Measurements from ENCODE around the gene P2RX2. TPM values are rescaled to one million over a fixed set of nuclear protein-coding genes. Genes with fewer than 3 reads are reported as not detected.

Gene P2RX2
- total RNA-seq, 1 experiment from 2014 or later: not detected

DNA sequence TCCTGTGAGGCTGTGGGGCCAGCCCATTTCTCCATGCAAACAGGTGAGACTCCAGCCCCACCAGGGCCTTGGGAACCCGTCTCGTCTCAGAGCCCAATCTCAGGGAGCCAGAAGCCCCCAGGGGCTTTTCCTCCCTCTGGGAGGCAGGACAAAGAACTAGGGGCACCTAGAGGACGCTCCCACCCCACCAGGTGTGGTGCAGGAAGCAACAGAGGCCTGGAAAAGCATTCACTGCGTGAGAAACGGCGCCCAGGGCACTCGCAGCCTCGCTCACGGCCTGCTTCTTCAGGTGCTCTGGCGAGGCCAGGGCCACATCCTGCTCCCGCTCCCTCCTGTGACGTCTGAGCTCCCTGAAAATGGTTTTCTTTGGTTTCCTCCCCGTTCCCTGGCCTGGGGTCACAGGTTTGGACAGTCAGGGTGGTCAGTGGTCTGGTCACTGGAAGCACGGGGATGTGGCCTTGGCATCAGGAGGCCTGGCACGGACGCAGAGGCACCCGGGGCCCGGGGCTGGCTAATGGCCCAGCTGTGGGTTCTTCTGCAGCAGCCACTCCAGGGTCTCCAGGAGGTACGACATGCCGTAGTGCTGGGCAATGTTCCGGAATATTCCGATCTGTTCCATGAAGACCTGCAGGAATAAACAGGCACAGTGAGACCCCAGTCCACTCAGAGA lies 5.7 kb downstream of the P2RX2 start:
- BruUV-seq (replicated peaks): no TSS peak
- ATAC-seq (no peak), DNase-seq (ENCODE audit: low read depth, low spot score) (no peak)
- ChIA-PET RAD21 (ENCODE audit: low non-redundant PET in 1 of 2, low total read pairs in 2 of 2, uncharacterized antibody in 2 of 2, unreplicated experiment in 2 of 2) (no interaction called here), CTCF (no interaction called here), POLR2A (no interaction called here)
- Histone ChIP-seq H3K9ac (ENCODE audit: low read length) (no peak overlapping the region), H3K36me3 (ENCODE audit: control insufficient read depth in 1 of 2, insufficient read depth in 2 of 2, low read length in 2 of 2) (peaks cover 16 to 24% of the 10 kb centered on the region in 2 experiments; a peak in 3 of 4 replicates), H3K4me2 (ENCODE audit: low read length) (no peak overlapping the region), H3K9me2 (ENCODE audit: insufficient read depth) (no peaks in the 10 kb centered on the region), H3K27ac (ENCODE audit: low read depth, low read length) (no peak overlapping the region), H2AFZ (ENCODE audit: low read depth, low read length, poor library complexity, severe bottlenecking) (no peak overlapping the region), H3K27me3 (ENCODE audit: insufficient read depth, low read length) (no peaks in the 10 kb centered on the region), H3K4me1 (ENCODE audit: control insufficient read depth in 1 of 2, insufficient read depth in 2 of 2, low read length in 2 of 2) (peaks cover 0 to 14% of the 10 kb centered on the region in 2 experiments; a peak in 1 of 4 replicates), H3K79me2 (ENCODE audit: insufficient read depth, low read length) (no peaks in the 10 kb centered on the region), H4K20me1 (ENCODE audit: insufficient read depth) (no peaks in the 10 kb centered on the region), H3K9me3 (ENCODE audit: control insufficient read depth in 1 of 2, insufficient read depth in 1 of 2, low read depth in 1 of 2, low read length in 2 of 2) (no peaks in the 10 kb centered on the region), H3K4me3 (replicated peaks in 1 of 2; ENCODE audit: low read depth in 1 of 2, low read length in 2 of 2) (no peak overlapping the region)
- intact Hi-C loops (cut with micrococcal nuclease): no loop called here
- TF ChIP-seq, protein P1, sequence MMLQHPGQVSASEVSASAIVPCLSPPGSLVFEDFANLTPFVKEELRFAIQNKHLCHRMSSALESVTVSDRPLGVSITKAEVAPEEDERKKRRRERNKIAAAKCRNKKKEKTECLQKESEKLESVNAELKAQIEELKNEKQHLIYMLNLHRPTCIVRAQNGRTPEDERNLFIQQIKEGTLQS (IDR thresholded peaks at IDR 0.05): no peak
- TF ChIP-seq SIN3A (IDR thresholded peaks at IDR 0.05; ENCODE audit: low read depth): no peak
- TF ChIP-seq SP1 (IDR thresholded peaks at IDR 0.05; ENCODE audit: low read depth): no peak
- TF ChIP-seq RAD21 (IDR thresholded peaks at IDR 0.05; ENCODE audit: low read depth): no peak
- no peak for TF ChIP-seq MAX (IDR thresholded peaks at IDR 0.05)
- no peak for TF ChIP-seq ZFX (IDR thresholded peaks at IDR 0.05)
- TF ChIP-seq EZH2phosphoT487 (IDR thresholded peaks at IDR 0.05; ENCODE audit: borderline replicate concordance): no peak
- no peak for TF ChIP-seq ZBTB33 (IDR thresholded peaks at IDR 0.05; ENCODE audit: extremely low read depth, insufficient replicate concordance, low read length)
- TF ChIP-seq CTCF (IDR thresholded peaks at IDR 0.05 in 2 of 3, conservative IDR thresholded peaks at IDR 0.05 in 1 of 3; ENCODE audit: borderline replicate concordance in 1 of 3, insufficient read depth in 1 of 3, low read depth in 2 of 3, low read length in 2 of 3): no peak
- no peak for TF ChIP-seq EZH2 (IDR thresholded peaks at IDR 0.05)
- no peak for TF ChIP-seq TCF7L2 (IDR thresholded peaks at IDR 0.05; ENCODE audit: borderline replicate concordance, extremely low read depth, insufficient read depth, insufficient read length)
- TF ChIP-seq POLR2AphosphoS5 (IDR thresholded peaks at IDR 0.05; ENCODE audit: low read depth, low read length): no peak
- TF ChIP-seq CBX3 (IDR thresholded peaks at IDR 0.05; ENCODE audit: low read depth): no peak
- TF ChIP-seq ELF1 (IDR thresholded peaks at IDR 0.05; ENCODE audit: borderline replicate concordance, low read depth): no peak

Measured in HCT116 (cell line).